Measurements from ENCODE around the gene GFPT2.

Gene GFPT2

GRCh38 chr5:180382926-180383325 is 29.8 kb upstream of the GFPT2 start:
- no peaks in the 10 kb centered on the region for H3K36me3 ChIP-seq (ENCODE audit: low read depth)
- no peak for ATAC-seq (ENCODE audit: low read depth)
- no peaks in the 10 kb centered on the region for H3K27me3 ChIP-seq (ENCODE audit: insufficient read depth, poor library complexity, severe bottlenecking)
- no peak for TF ChIP-seq CTCF (IDR thresholded peaks at IDR 0.05; ENCODE audit: poor library complexity, severe bottlenecking)
- no peak overlapping the region for H3K4me3 ChIP-seq (ENCODE audit: severe bottlenecking)
- DNase-seq (ENCODE audit: low spot score): no peak
- H3K27ac ChIP-seq (ENCODE audit: poor library complexity, severe bottlenecking): no peak overlapping the region
- no peaks in the 10 kb centered on the region for H3K4me1 ChIP-seq (ENCODE audit: insufficient read depth, poor library complexity, severe bottlenecking)
- no peaks in the 10 kb centered on the region for H3K9me3 ChIP-seq (ENCODE audit: severe bottlenecking)

GRCh38 chr5:180381851-180382480 is 28.8 kb upstream of the GFPT2 start:
- no peaks in the 10 kb centered on the region for H3K36me3 ChIP-seq (ENCODE audit: low read depth)
- TF ChIP-seq CTCF (IDR thresholded peaks at IDR 0.05; ENCODE audit: poor library complexity, severe bottlenecking): no peak

GRCh38 chr5:180381428-180381827 is 28.3 kb upstream of the GFPT2 start:
- DNase-seq (ENCODE audit: low spot score) (no peak), ATAC-seq (ENCODE audit: low read depth) (no peak)
- Histone ChIP-seq H3K27me3 (ENCODE audit: insufficient read depth, poor library complexity, severe bottlenecking) (no peaks in the 10 kb centered on the region), H3K9me3 (ENCODE audit: severe bottlenecking) (no peaks in the 10 kb centered on the region), H3K27ac (ENCODE audit: poor library complexity, severe bottlenecking) (no peak overlapping the region), H3K4me3 (ENCODE audit: severe bottlenecking) (no peak overlapping the region), H3K4me1 (ENCODE audit: insufficient read depth, poor library complexity, severe bottlenecking) (no peaks in the 10 kb centered on the region), H3K36me3 (ENCODE audit: low read depth) (no peaks in the 10 kb centered on the region)
- no peak for TF ChIP-seq CTCF (IDR thresholded peaks at IDR 0.05; ENCODE audit: poor library complexity, severe bottlenecking)

More at GRCh38 chr5:180381851-180382480, 28.8 kb upstream of the GFPT2 start:
- DNase-seq (ENCODE audit: low spot score): no peak
- no peaks in the 10 kb centered on the region for H3K9me3 ChIP-seq (ENCODE audit: severe bottlenecking)
- no peak overlapping the region for H3K4me3 ChIP-seq (ENCODE audit: severe bottlenecking)
- H3K27ac ChIP-seq (ENCODE audit: poor library complexity, severe bottlenecking): no peak overlapping the region
- H3K27me3 ChIP-seq (ENCODE audit: insufficient read depth, poor library complexity, severe bottlenecking): no peaks in the 10 kb centered on the region
- no peak for ATAC-seq (ENCODE audit: low read depth)
- H3K4me1 ChIP-seq (ENCODE audit: insufficient read depth, poor library complexity, severe bottlenecking): no peaks in the 10 kb centered on the region

- no peak overlapping the region for H3K27ac ChIP-seq (ENCODE audit: poor library complexity, severe bottlenecking)
- H3K9me3 ChIP-seq (ENCODE audit: severe bottlenecking): no peaks in the 10 kb centered on the region
- no peak overlapping the region for H3K4me3 ChIP-seq (ENCODE audit: severe bottlenecking)
- ATAC-seq (ENCODE audit: low read depth) (no peak), DNase-seq (ENCODE audit: low spot score) (no peak)
- no peaks in the 10 kb centered on the region for H3K27me3 ChIP-seq (ENCODE audit: insufficient read depth, poor library complexity, severe bottlenecking)
- TF ChIP-seq CTCF (IDR thresholded peaks at IDR 0.05; ENCODE audit: poor library complexity, severe bottlenecking): no peak
- H3K4me1 ChIP-seq (ENCODE audit: insufficient read depth, poor library complexity, severe bottlenecking): no peaks in the 10 kb centered on the region
- H3K36me3 ChIP-seq (ENCODE audit: low read depth): no peaks in the 10 kb centered on the region
Observed at GRCh38 chr5:180380856-180381255, 27.7 kb upstream of the GFPT2 start.

- no peaks in the 10 kb centered on the region for H3K36me3 ChIP-seq (ENCODE audit: low read depth)
- no peaks in the 10 kb centered on the region for H3K27me3 ChIP-seq (ENCODE audit: insufficient read depth, poor library complexity, severe bottlenecking)
- no peak for TF ChIP-seq CTCF (IDR thresholded peaks at IDR 0.05; ENCODE audit: poor library complexity, severe bottlenecking)
- no peaks in the 10 kb centered on the region for H3K4me1 ChIP-seq (ENCODE audit: insufficient read depth, poor library complexity, severe bottlenecking)
- no peak for ATAC-seq (ENCODE audit: low read depth)
- H3K4me3 ChIP-seq (ENCODE audit: severe bottlenecking): no peak overlapping the region
- H3K9me3 ChIP-seq (ENCODE audit: severe bottlenecking): no peaks in the 10 kb centered on the region
- no peak for DNase-seq (ENCODE audit: low spot score)
- no peak overlapping the region for H3K27ac ChIP-seq (ENCODE audit: poor library complexity, severe bottlenecking)
Observed at GRCh38 chr5:180380441-180380840, 27.3 kb upstream of the GFPT2 start.
